SHP77 treated with DMSO at 0.1 percent for 48 hours (cell line): Measurements from ENCODE around the gene TPSD1.
"Not testable (repeated sequence)": the region's sequence is repeated elsewhere in the genome, so short reads cannot be mapped to it uniquely, and the experiment has no call there.

Experiments
- DNase-seq: peaks from one replicate; lab custom pipeline; 2025; lab: John Stamatoyannopoulos, UW

Gene TPSD1

GRCh38 chr16:1262846-1263221 lies 7.0 kb downstream of the TPSD1 start:
- no peak for DNase-seq

GRCh38 chr16:1263591-1264344 lies 7.9 kb downstream of the TPSD1 start:
- DNase-seq, result no peak

- DNase-seq, result no peak
Observed at GRCh38 chr16:1264345-1265089, 8.6 kb downstream of the TPSD1 start.

GRCh38 chr16:1265090-1265630 lies 9.3 kb downstream of the TPSD1 start:
- no peak for DNase-seq

- no peak for DNase-seq
Observed at GRCh38 chr16:1265826-1266225, 10.0 kb downstream of the TPSD1 start.

GRCh38 chr16:1269418-1269817 lies 13.5 kb downstream of the TPSD1 start:
- not testable (repeated sequence) for DNase-seq

- DNase-seq, result no peak
Observed at GRCh38 chr16:1271380-1271723, 15.5 kb downstream of the TPSD1 start.

- peak; percentile 70 for DNase-seq
Observed at GRCh38 chr16:1271724-1272413, 16.0 kb downstream of the TPSD1 start.

- no peak for DNase-seq
Observed at GRCh38 chr16:1272453-1273198, 16.8 kb downstream of the TPSD1 start.

- DNase-seq, result no peak
Observed at GRCh38 chr16:1273816-1274215, 17.9 kb downstream of the TPSD1 start.

- DNase-seq, result no peak
Observed at GRCh38 chr16:1274767-1275166, 18.9 kb downstream of the TPSD1 start.

- DNase-seq, result no peak
Observed at GRCh38 chr16:1275791-1276579, 20.1 kb downstream of the TPSD1 start.

- DNase-seq, result no peak
Observed at GRCh38 chr16:1276580-1276878, 20.7 kb downstream of the TPSD1 start.

GRCh38 chr16:1277151-1277598 lies 21.3 kb downstream of the TPSD1 start:
- DNase-seq, result no peak

- no peak for DNase-seq
Observed at GRCh38 chr16:1277617-1278282, 21.9 kb downstream of the TPSD1 start.

- no peak for DNase-seq
Observed at GRCh38 chr16:1278477-1278876, 22.6 kb downstream of the TPSD1 start.

- no peak for DNase-seq
Observed at GRCh38 chr16:1279081-1279944, 23.4 kb downstream of the TPSD1 start.

- DNase-seq, result no peak
Observed at GRCh38 chr16:1279945-1280589, 24.2 kb downstream of the TPSD1 start.

GRCh38 chr16:1280783-1281182 lies 24.9 kb downstream of the TPSD1 start:
- no peak for DNase-seq
